Mucosa of rectum (tissue), 2 donors: ENCODE data around the gene BCAS2.

ENCODE experiments used
- H3K27ac ChIP-seq, 2 donors: one replicate each; pipeline ENCODE4 v1.7.0; 2013; ENCODE audit warnings: inconsistent platforms in 2 of 2, low read depth in 2 of 2, low read length in 2 of 2
- H3K27me3 ChIP-seq, 2 donors: one replicate each; pipeline ENCODE4 v1.7.0; 2013; ENCODE audit warnings: low read length in 2 of 2; ENCODE audit not compliant: control insufficient read depth in 2 of 2, insufficient read depth in 2 of 2
- H3K36me3 ChIP-seq, 2 donors: one replicate each; pipeline ENCODE4 v1.7.0; 2013; ENCODE audit warnings: low read length in 2 of 2; ENCODE audit not compliant: control insufficient read depth in 2 of 2, insufficient read depth in 2 of 2
- H3K4me1 ChIP-seq, 2 donors: one replicate each; pipeline ENCODE4 v1.7.0; 2013; ENCODE audit warnings: low read length in 2 of 2, mild to moderate bottlenecking in 1 of 2; ENCODE audit not compliant: control insufficient read depth in 2 of 2, insufficient read depth in 2 of 2
- H3K4me3 ChIP-seq, 2 donors: one replicate each; pipeline ENCODE4 v1.7.0; 2013; ENCODE audit warnings: low read length in 2 of 2
- H3K9ac ChIP-seq, 2 donors: one replicate each; pipeline ENCODE4 v1.7.0; 2013; ENCODE audit warnings: low read length in 2 of 2, low read depth in 1 of 2, mild to moderate bottlenecking in 1 of 2
- H3K9me3 ChIP-seq, 2 donors: one replicate each; pipeline ENCODE4 v1.7.0; 2013; ENCODE audit warnings: low read length in 2 of 2; ENCODE audit not compliant: control insufficient read depth in 2 of 2
- donor health status: healthy.
- donor health status: Normal muscosa, but diverticular disease.

The BCAS2 gene

GRCh38 chr1:114581335-114582287 is at the start of gene BCAS2:
BCAS2 (minus strand) TSS chr1:114581615; CDS start chr1:114581591, 24 bp downstream.
- Histone ChIP-seq H3K36me3 (peaks cover 2 to 10% of the 10 kb centered on the region in 2 donors), H3K27me3 (no peaks in the 10 kb centered on the region), H3K9me3 (no peaks in the 10 kb centered on the region)

GRCh38 chr1:114627107-114627506 is 45.7 kb upstream of the BCAS2 start:
- no peak overlapping the region for H3K9ac ChIP-seq
- no peaks in the 10 kb centered on the region for H3K4me1 ChIP-seq
- no peaks in the 10 kb centered on the region for H3K27me3 ChIP-seq
- no peak overlapping the region for H3K27ac ChIP-seq
- no peaks in the 10 kb centered on the region for H3K9me3 ChIP-seq
- no peaks in the 10 kb centered on the region for H3K36me3 ChIP-seq
- no peak overlapping the region for H3K4me3 ChIP-seq

More at GRCh38 chr1:114581335-114582287, at the start of gene BCAS2:
- Histone ChIP-seq H3K9ac (peak within 1 kb of the TSS; percentile 95 to 98), H3K4me1 (peaks cover 13 to 14% of the 10 kb centered on the region in 2 donors), H3K4me3 (peak within 1 kb of the TSS; percentile 84 to 93), H3K27ac (peak within 1 kb of the TSS; percentile 88 to 89)

GRCh38 chr1:114623364-114623763 is 41.9 kb upstream of the BCAS2 start:
- H3K9me3 ChIP-seq: no peaks in the 10 kb centered on the region
- H3K9ac ChIP-seq: no peak overlapping the region
- H3K27ac ChIP-seq: no peak overlapping the region
- no peaks in the 10 kb centered on the region for H3K36me3 ChIP-seq
- no peaks in the 10 kb centered on the region for H3K4me1 ChIP-seq
- no peaks in the 10 kb centered on the region for H3K27me3 ChIP-seq
- no peak overlapping the region for H3K4me3 ChIP-seq

GRCh38 chr1:114620419-114620818 is 39.0 kb upstream of the BCAS2 start:
- H3K27me3 ChIP-seq: no peaks in the 10 kb centered on the region
- no peak overlapping the region for H3K27ac ChIP-seq
- H3K36me3 ChIP-seq: no peaks in the 10 kb centered on the region
- H3K4me3 ChIP-seq: no peak overlapping the region
- no peaks in the 10 kb centered on the region for H3K4me1 ChIP-seq
- no peaks in the 10 kb centered on the region for H3K9me3 ChIP-seq
- no peak overlapping the region for H3K9ac ChIP-seq

- Histone ChIP-seq H3K4me3 (no peak overlapping the region), H3K27me3 (no peaks in the 10 kb centered on the region), H3K4me1 (no peaks in the 10 kb centered on the region), H3K27ac (no peak overlapping the region), H3K9ac (no peak overlapping the region), H3K36me3 (no peaks in the 10 kb centered on the region), H3K9me3 (no peaks in the 10 kb centered on the region)
Measured at GRCh38 chr1:114618606-114619005, 37.2 kb upstream of the BCAS2 start.

- no peaks in the 10 kb centered on the region for H3K9me3 ChIP-seq
- H3K4me3 ChIP-seq: no peak overlapping the region
- no peaks in the 10 kb centered on the region for H3K36me3 ChIP-seq
- no peak overlapping the region for H3K27ac ChIP-seq
- no peaks in the 10 kb centered on the region for H3K27me3 ChIP-seq
- H3K9ac ChIP-seq: no peak overlapping the region
- no peaks in the 10 kb centered on the region for H3K4me1 ChIP-seq
Measured at GRCh38 chr1:114610546-114611245, 29.3 kb upstream of the BCAS2 start.

- no peak overlapping the region for H3K4me3 ChIP-seq
- no peaks in the 10 kb centered on the region for H3K36me3 ChIP-seq
- no peak overlapping the region for H3K27ac ChIP-seq
- H3K4me1 ChIP-seq: no peaks in the 10 kb centered on the region
- H3K27me3 ChIP-seq: no peaks in the 10 kb centered on the region
- no peaks in the 10 kb centered on the region for H3K9me3 ChIP-seq
- no peak overlapping the region for H3K9ac ChIP-seq
Measured at GRCh38 chr1:114609826-114610225, 28.4 kb upstream of the BCAS2 start.

GRCh38 chr1:114609026-114609425 is 27.6 kb upstream of the BCAS2 start:
- Histone ChIP-seq H3K4me3 (no peak overlapping the region), H3K36me3 (no peaks in the 10 kb centered on the region), H3K9me3 (no peaks in the 10 kb centered on the region), H3K27me3 (no peaks in the 10 kb centered on the region), H3K4me1 (no peaks in the 10 kb centered on the region), H3K27ac (no peak overlapping the region), H3K9ac (no peak overlapping the region)

- Histone ChIP-seq H3K4me3 (no peak overlapping the region), H3K36me3 (no peaks in the 10 kb centered on the region), H3K9me3 (no peaks in the 10 kb centered on the region), H3K27me3 (no peaks in the 10 kb centered on the region), H3K4me1 (no peaks in the 10 kb centered on the region), H3K9ac (no peak overlapping the region), H3K27ac (no peak overlapping the region)
Measured at GRCh38 chr1:114607223-114607622, 25.8 kb upstream of the BCAS2 start.

- Histone ChIP-seq H3K36me3 (peaks cover 0 to 3% of the 10 kb centered on the region in 2 donors), H3K4me1 (no peaks in the 10 kb centered on the region), H3K27ac (no peak overlapping the region)
Measured at GRCh38 chr1:114597949-114598348, 16.5 kb upstream of the BCAS2 start.

More at GRCh38 chr1:114597949-114598348, 16.5 kb upstream of the BCAS2 start:
- Histone ChIP-seq H3K9ac (no peak overlapping the region), H3K27me3 (no peaks in the 10 kb centered on the region), H3K4me3 (no peak overlapping the region), H3K9me3 (no peaks in the 10 kb centered on the region)
